WERI-Rb-1 (cell line): ENCODE measurements around the gene SRGN.

ENCODE experiments used
- DNase-seq: peaks from one replicate; pipeline ENCODE4 v3.0.0-alpha.2; 2020
- H3K27ac ChIP-seq: fragments of 250-450 bp; sonication (Bioruptor Pico); 2 replicates; pipeline ENCODE4 v1.5.1; 2020; ENCODE audit warnings: mild to moderate bottlenecking, moderate library complexity
- H3K27me3 ChIP-seq: fragments of 250-450 bp; sonication (Bioruptor Pico); 2 replicates; pipeline ENCODE4 v1.5.1; 2021; ENCODE audit warnings: mild to moderate bottlenecking, low read depth, moderate library complexity; ENCODE audit not compliant: insufficient read depth, severe bottlenecking
- H3K36me3 ChIP-seq: fragments of 250-450 bp; sonication (Bioruptor Pico); 2 replicates; pipeline ENCODE4 v1.5.1; 2020; ENCODE audit warnings: mild to moderate bottlenecking, moderate library complexity
- H3K4me3 ChIP-seq: 2 replicates; pipeline ENCODE4 v1.5.1; 2011; ENCODE audit warnings: low read depth, mild to moderate bottlenecking, control low read depth, low read length
- H3K9me3 ChIP-seq: fragments of 250-450 bp; sonication (Bioruptor Pico); 2 replicates; pipeline ENCODE4 v1.5.1; 2021; ENCODE audit warnings: mild to moderate bottlenecking, moderate library complexity; ENCODE audit not compliant: severe bottlenecking
- CTCF ChIP-seq: IDR thresholded peaks from 2 replicates; pipeline ENCODE4 v1.5.1; 2011; ENCODE audit warnings: low read depth, mild to moderate bottlenecking, control low read depth, inconsistent platforms, low read length

The SRGN gene

GRCh38 chr10:69057261-69057950, 30.5 kb upstream of the SRGN start:
- H3K27me3 ChIP-seq: no peaks in the 10 kb centered on the region
- H3K4me3 ChIP-seq: no peak overlapping the region
- H3K27ac ChIP-seq: no peak overlapping the region
- no peak for TF ChIP-seq CTCF
- no peak for DNase-seq
- no peaks in the 10 kb centered on the region for H3K36me3 ChIP-seq
- H3K9me3 ChIP-seq: no peaks in the 10 kb centered on the region

GRCh38 chr10:69057951-69058297, 30.0 kb upstream of the SRGN start:
- Histone ChIP-seq H3K27ac (no peak overlapping the region), H3K9me3 (no peaks in the 10 kb centered on the region), H3K27me3 (no peaks in the 10 kb centered on the region), H3K36me3 (no peaks in the 10 kb centered on the region), H3K4me3 (no peak overlapping the region)
- DNase-seq: no peak
- TF ChIP-seq CTCF: no peak

- Histone ChIP-seq H3K27ac (no peak overlapping the region), H3K36me3 (no peaks in the 10 kb centered on the region), H3K9me3 (no peaks in the 10 kb centered on the region), H3K4me3 (no peak overlapping the region), H3K27me3 (no peaks in the 10 kb centered on the region)
- TF ChIP-seq CTCF: no peak
- no peak for DNase-seq
These were observed 27.6 kb upstream of the SRGN start for GRCh38 chr10:69060127-69060798.

- TF ChIP-seq CTCF: no peak
- H3K36me3 ChIP-seq: no peaks in the 10 kb centered on the region
- no peak overlapping the region for H3K4me3 ChIP-seq
- H3K27ac ChIP-seq: no peak overlapping the region
- H3K27me3 ChIP-seq: no peaks in the 10 kb centered on the region
- H3K9me3 ChIP-seq: no peaks in the 10 kb centered on the region
- no peak for DNase-seq
These were observed 26.4 kb upstream of the SRGN start for GRCh38 chr10:69061305-69062161.

- no peak overlapping the region for H3K27ac ChIP-seq
These were observed 25.0 kb upstream of the SRGN start for GRCh38 chr10:69062901-69063300.

More at GRCh38 chr10:69062901-69063300, 25.0 kb upstream of the SRGN start:
- H3K4me3 ChIP-seq: no peak overlapping the region
- no peak for DNase-seq
- TF ChIP-seq CTCF: no peak
- no peaks in the 10 kb centered on the region for H3K27me3 ChIP-seq
- no peaks in the 10 kb centered on the region for H3K36me3 ChIP-seq
- no peaks in the 10 kb centered on the region for H3K9me3 ChIP-seq
